ENCODE data around the gene SLC8A1. TPM values are rescaled to one million over a fixed set of nuclear protein-coding genes. Genes with fewer than 3 reads are reported as not detected.
A peak's percentile ranks its signal among the peaks of the same experiment; 100 is the strongest.

SLC8A1 gene
- total and polyA plus RNA-seq, 8 donors, result 0.31 to 105 (median 14.0) TPM

GRCh38 chr2:40204268-40204667, 247.6 kb downstream of the SLC8A1 start:
- H3K36me3 ChIP-seq, result no peaks in the 10 kb centered on the region
- no peaks in the 10 kb centered on the region for H3K27me3 ChIP-seq
- 71 to 87% (median 80%) methylated on average over 4 of the region's 4 CpGs for WGBS, 5 donors
- TF ChIP-seq POLR2A (IDR thresholded peaks at IDR 0.05) (no peak), EP300 (IDR thresholded peaks at IDR 0.05) (no peak), CTCF (IDR thresholded peaks at IDR 0.05) (no peak), POLR2AphosphoS5 (IDR thresholded peaks at IDR 0.05) (no peak)
- intact Hi-C loops (cut with DNase I; ENCODE audit: low total_unique reads), result no loop called here
- H3K4me3 ChIP-seq, result no peak overlapping the region
- DNase-seq, result no peak
- H3K9me3 ChIP-seq, result no peaks in the 10 kb centered on the region
- H3K27ac ChIP-seq, result peak overlapping the region in 2 of 5 donors; percentile 7 to 40
- H3K4me1 ChIP-seq, result peaks cover 0 to 20% (median 4%) of the 10 kb centered on the region in 4 donors

GRCh38 chr2:40202798-40203400, 249.0 kb downstream of the SLC8A1 start:
- WGBS, 5 donors, result 47 to 60% (median 52%) methylated on average over 1 of the region's 1 CpG
- Histone ChIP-seq H3K27me3 (no peaks in the 10 kb centered on the region), H3K27ac (peak overlapping the region in 2 of 5 donors; percentile 18 to 40), H3K36me3 (no peaks in the 10 kb centered on the region), H3K4me1 (peaks cover 0 to 20% (median 4%) of the 10 kb centered on the region in 4 donors), H3K9me3 (no peaks in the 10 kb centered on the region), H3K4me3 (no peak overlapping the region)
- peak in 1 of 2 donors; percentile 26 for DNase-seq
- intact Hi-C loops (cut with DNase I; ENCODE audit: low total_unique reads), result no loop called here
- TF ChIP-seq POLR2AphosphoS5 (IDR thresholded peaks at IDR 0.05) (peak in 2 of 3 donors; percentile 33 to 84), CTCF (IDR thresholded peaks at IDR 0.05) (no peak)

DNA sequence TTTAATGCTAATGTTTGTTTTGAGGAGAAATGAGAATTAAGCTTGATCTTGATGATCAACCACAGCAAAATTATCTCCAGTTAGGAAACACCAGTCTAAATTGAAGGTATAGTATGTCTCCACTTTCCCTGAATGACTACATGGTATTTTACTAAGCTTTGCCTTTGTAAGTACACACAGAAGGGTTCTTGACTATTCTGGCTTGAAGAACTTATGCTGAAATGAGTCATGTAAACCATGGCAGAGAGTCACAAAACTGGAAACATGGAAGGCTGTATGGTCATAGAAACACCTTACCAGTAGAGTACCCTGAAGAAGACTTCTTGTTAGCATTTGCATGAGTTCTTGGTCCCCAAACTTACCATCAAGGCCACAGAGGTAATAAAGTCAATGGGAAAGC, 250.5 kb downstream of the SLC8A1 start:
- H3K36me3 ChIP-seq, result no peaks in the 10 kb centered on the region
- no peak overlapping the region for H3K4me3 ChIP-seq
- no peak for DNase-seq
- intact Hi-C loops (cut with DNase I; ENCODE audit: low total_unique reads), result no loop called here
- TF ChIP-seq CTCF (IDR thresholded peaks at IDR 0.05) (no peak), POLR2A (IDR thresholded peaks at IDR 0.05) (no peak), POLR2AphosphoS5 (IDR thresholded peaks at IDR 0.05) (no peak), EP300 (IDR thresholded peaks at IDR 0.05) (no peak)
- peak overlapping the region in 1 of 5 donors; percentile 12 for H3K27ac ChIP-seq
- peaks cover 0 to 20% (median 4%) of the 10 kb centered on the region in 4 donors for H3K4me1 ChIP-seq
- no peaks in the 10 kb centered on the region for H3K9me3 ChIP-seq
- no peaks in the 10 kb centered on the region for H3K27me3 ChIP-seq

GRCh38 chr2:40200366-40200915, 251.4 kb downstream of the SLC8A1 start:
- Histone ChIP-seq H3K36me3 (no peaks in the 10 kb centered on the region), H3K4me3 (no peak overlapping the region), H3K9me3 (no peaks in the 10 kb centered on the region), H3K27ac (no peak overlapping the region), H3K27me3 (no peaks in the 10 kb centered on the region), H3K4me1 (peaks cover 0 to 20% (median 4%) of the 10 kb centered on the region in 4 donors)
- no peak for DNase-seq
- TF ChIP-seq EP300 (IDR thresholded peaks at IDR 0.05) (no peak), POLR2AphosphoS5 (IDR thresholded peaks at IDR 0.05) (no peak), CTCF (IDR thresholded peaks at IDR 0.05) (no peak), POLR2A (IDR thresholded peaks at IDR 0.05) (no peak)
- intact Hi-C loops (cut with DNase I; ENCODE audit: low total_unique reads), result no loop called here
- WGBS, 5 donors, result 51 to 65% (median 58%) methylated on average over 2 of the region's 2 CpGs
